WTC11 (cell line): Measurements from ENCODE around the gene SHROOM3.

ENCODE experiments used
- CREB1 ChIP-seq: sonication (generic); formaldehyde crosslinking; IDR thresholded peaks from 2 replicates; pipeline ENCODE4 v1.8.0; 2023; ENCODE audit warnings: mild to moderate bottlenecking, missing genetic modification reagents
- ZNF512 ChIP-seq: sonication (generic); formaldehyde crosslinking; IDR thresholded peaks from 2 replicates; pipeline ENCODE4 v1.8.1; 2022; ENCODE audit warnings: missing genetic modification reagents, borderline replicate concordance
- TF ChIP-seq, protein P1 (sequence below): fragments of 200-600 bp; IDR thresholded peaks from 2 replicates; pipeline ENCODE4 v1.8.0; 2022; ENCODE audit warnings: antibody characterized with exemption

DNA sequence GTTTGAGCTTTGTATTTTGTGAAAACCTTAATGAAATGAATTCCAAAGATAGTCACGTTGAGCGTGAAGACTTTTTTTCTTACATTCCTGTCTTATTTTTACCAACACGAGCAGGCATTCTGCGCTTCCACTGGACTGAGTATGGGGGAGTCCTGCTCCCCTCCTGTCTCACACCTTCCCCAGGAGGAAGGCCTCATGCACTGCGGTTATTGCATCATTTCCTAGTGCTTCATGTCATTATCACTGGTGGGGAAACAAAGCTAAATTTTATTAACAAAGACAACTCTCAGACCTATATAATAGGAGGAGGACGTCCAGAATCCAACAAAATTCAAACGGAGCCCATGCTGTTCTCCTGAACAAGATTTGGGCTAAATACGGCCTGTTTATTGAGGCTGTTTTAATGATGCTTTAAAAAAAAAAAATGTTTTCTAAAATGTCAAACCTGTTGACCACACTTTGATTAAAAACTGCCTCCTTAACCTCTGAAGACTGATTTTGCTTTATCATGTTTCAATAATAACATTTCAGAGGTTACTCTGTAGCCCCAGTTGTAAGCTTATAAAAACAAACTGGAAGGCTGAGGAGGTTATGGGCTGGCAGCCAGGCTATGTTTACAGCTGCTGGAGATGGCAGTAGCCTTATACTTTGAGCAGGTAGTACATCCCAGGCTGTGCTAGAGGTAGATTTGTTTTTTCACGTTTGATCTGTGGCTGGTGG, 344.9 kb downstream of the SHROOM3 start:
- TF ChIP-seq, protein P1, sequence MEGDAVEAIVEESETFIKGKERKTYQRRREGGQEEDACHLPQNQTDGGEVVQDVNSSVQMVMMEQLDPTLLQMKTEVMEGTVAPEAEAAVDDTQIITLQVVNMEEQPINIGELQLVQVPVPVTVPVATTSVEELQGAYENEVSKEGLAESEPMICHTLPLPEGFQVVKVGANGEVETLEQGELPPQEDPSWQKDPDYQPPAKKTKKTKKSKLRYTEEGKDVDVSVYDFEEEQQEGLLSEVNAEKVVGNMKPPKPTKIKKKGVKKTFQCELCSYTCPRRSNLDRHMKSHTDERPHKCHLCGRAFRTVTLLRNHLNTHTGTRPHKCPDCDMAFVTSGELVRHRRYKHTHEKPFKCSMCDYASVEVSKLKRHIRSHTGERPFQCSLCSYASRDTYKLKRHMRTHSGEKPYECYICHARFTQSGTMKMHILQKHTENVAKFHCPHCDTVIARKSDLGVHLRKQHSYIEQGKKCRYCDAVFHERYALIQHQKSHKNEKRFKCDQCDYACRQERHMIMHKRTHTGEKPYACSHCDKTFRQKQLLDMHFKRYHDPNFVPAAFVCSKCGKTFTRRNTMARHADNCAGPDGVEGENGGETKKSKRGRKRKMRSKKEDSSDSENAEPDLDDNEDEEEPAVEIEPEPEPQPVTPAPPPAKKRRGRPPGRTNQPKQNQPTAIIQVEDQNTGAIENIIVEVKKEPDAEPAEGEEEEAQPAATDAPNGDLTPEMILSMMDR: no peak
- TF ChIP-seq CREB1 (no peak), ZNF512 (CRISPR knock-in tag) (no peak)
